ENCODE results near the gene PTPRG.

DNA sequence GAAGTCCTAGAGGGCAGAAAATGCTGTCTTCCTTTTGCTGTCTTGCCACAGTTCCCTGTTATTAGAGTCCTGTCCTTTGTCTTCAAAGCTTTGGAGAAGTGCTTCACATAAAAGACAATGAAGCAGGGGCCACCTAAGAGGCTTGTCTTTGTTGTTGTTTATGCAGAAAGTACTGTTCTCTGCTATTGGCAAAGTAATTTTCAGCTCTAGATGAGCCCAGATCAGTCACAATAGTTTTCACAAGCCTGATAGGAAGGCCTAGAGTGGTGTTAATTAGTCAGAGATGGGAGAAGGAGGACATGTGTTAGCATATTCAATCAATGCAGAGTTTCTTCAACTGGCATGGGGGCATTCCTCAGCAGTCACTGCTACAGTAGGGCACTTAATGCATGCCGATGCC is 300.0 kb downstream of the PTPRG start:
- no peak for TF ChIP-seq POLR2A (IDR thresholded peaks at IDR 0.05; ENCODE audit: low read depth, low read length)
- TF ChIP-seq, protein P1, sequence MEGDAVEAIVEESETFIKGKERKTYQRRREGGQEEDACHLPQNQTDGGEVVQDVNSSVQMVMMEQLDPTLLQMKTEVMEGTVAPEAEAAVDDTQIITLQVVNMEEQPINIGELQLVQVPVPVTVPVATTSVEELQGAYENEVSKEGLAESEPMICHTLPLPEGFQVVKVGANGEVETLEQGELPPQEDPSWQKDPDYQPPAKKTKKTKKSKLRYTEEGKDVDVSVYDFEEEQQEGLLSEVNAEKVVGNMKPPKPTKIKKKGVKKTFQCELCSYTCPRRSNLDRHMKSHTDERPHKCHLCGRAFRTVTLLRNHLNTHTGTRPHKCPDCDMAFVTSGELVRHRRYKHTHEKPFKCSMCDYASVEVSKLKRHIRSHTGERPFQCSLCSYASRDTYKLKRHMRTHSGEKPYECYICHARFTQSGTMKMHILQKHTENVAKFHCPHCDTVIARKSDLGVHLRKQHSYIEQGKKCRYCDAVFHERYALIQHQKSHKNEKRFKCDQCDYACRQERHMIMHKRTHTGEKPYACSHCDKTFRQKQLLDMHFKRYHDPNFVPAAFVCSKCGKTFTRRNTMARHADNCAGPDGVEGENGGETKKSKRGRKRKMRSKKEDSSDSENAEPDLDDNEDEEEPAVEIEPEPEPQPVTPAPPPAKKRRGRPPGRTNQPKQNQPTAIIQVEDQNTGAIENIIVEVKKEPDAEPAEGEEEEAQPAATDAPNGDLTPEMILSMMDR (IDR thresholded peaks at IDR 0.05; ENCODE audit: extremely low read depth in 1 of 2, insufficient read depth in 1 of 2, low read depth in 1 of 2, low read length in 2 of 2) = no peak
- TF ChIP-seq EZH2 (IDR thresholded peaks at IDR 0.05; ENCODE audit: borderline replicate concordance, low read depth, low read length, severe bottlenecking) = no peak
- no peak for TF ChIP-seq GATA2 (IDR thresholded peaks at IDR 0.05; ENCODE audit: insufficient read depth, insufficient read length, low read depth, low read length)
- TF ChIP-seq, protein P2, sequence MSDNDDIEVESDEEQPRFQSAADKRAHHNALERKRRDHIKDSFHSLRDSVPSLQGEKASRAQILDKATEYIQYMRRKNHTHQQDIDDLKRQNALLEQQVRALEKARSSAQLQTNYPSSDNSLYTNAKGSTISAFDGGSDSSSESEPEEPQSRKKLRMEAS (IDR thresholded peaks at IDR 0.05; ENCODE audit: insufficient read depth, insufficient read length) = no peak
